GM19043 (cell line): Measurements from ENCODE around the gene ARRDC5.
"Not testable (repeated sequence)": the region's sequence is repeated elsewhere in the genome, so short reads cannot be mapped to it uniquely, and the experiment has no call there.

Source experiments
- ATAC-seq: cut with Tn5 transposase; IDR thresholded peaks from one replicate; pipeline ENCODE4 v1.9.1; 2021; ENCODE audit warnings: low read depth; ENCODE audit not compliant: unreplicated experiment

Gene ARRDC5

GRCh38 chr19:4871711-4872110 is 31.0 kb downstream of the ARRDC5 start:
- no peak for ATAC-seq

GRCh38 chr19:4870025-4870700 is 32.5 kb downstream of the ARRDC5 start:
- no peak for ATAC-seq

- ATAC-seq = no peak
These were observed 34.3 kb downstream of the ARRDC5 start for GRCh38 chr19:4868286-4868834.

- ATAC-seq = peak; percentile 58
These were observed 35.0 kb downstream of the ARRDC5 start, which contains the start of gene PLIN3 for GRCh38 chr19:4867534-4868285. PLIN3 (minus strand) TSS chr19:4867667; CDS start chr19:4861394, 6,273 bp downstream.

GRCh38 chr19:4866595-4867424 is 35.9 kb downstream of the ARRDC5 start:
- ATAC-seq = no peak

GRCh38 chr19:4861147-4861546 is 41.5 kb downstream of the ARRDC5 start:
- ATAC-seq = no peak

GRCh38 chr19:4859697-4860096 is 43.0 kb downstream of the ARRDC5 start:
- ATAC-seq = no peak

GRCh38 chr19:4856468-4856867 is 46.2 kb downstream of the ARRDC5 start:
- ATAC-seq = not testable (repeated sequence)

GRCh38 chr19:4853506-4853905 is 49.2 kb downstream of the ARRDC5 start:
- ATAC-seq = not testable (repeated sequence)

GRCh38 chr19:4852484-4852883 is 50.2 kb downstream of the ARRDC5 start:
- ATAC-seq = no peak

- ATAC-seq = no peak
These were observed 51.0 kb downstream of the ARRDC5 start for GRCh38 chr19:4851551-4852290.

GRCh38 chr19:4849019-4849418 is 53.7 kb downstream of the ARRDC5 start:
- no peak for ATAC-seq

- ATAC-seq = no peak
These were observed 55.3 kb downstream of the ARRDC5 start for GRCh38 chr19:4847190-4847973.

GRCh38 chr19:4845975-4846374 is 56.7 kb downstream of the ARRDC5 start:
- ATAC-seq = not testable (repeated sequence)

- ATAC-seq = no peak
These were observed 58.1 kb downstream of the ARRDC5 start for GRCh38 chr19:4844348-4845179.

- no peak for ATAC-seq
These were observed 59.1 kb downstream of the ARRDC5 start for GRCh38 chr19:4843647-4843965.
